Natural killer cell (primary cell): Measurements from ENCODE around the gene ADCK1. TPM values are rescaled to one million over a fixed set of nuclear protein-coding genes. Genes with fewer than 3 reads are reported as not detected.

ENCODE experiments used
- ATAC-seq, 3 donors: fragments of 150-1000 bp in 2 of 3; fragments of 200-7000 bp in 1 of 3; cut with Tn5 transposase; 1 replicate in 1 of 3; 2 replicates in 2 of 3; pipeline ENCODE4 v1.10.0; 2021; ENCODE audit warnings: mild to moderate bottlenecking in 2 of 3, moderate library complexity in 2 of 3
- DNase-seq, 2 donors: peaks; one replicate each; pipeline versions ENCODE4 v3.0.0 to v3.0.0-alpha.2; 2013 to 2021; ENCODE audit warnings: mixed read lengths in 1 of 2
- H3K27ac ChIP-seq: one replicate; pipeline ENCODE4 v1.5.1; 2013; ENCODE audit warnings: mild to moderate bottlenecking, low read length
- H3K27me3 ChIP-seq: one replicate; pipeline ENCODE4 v1.6.1; 2013; ENCODE audit warnings: low read length; ENCODE audit not compliant: control insufficient read depth, insufficient read depth
- H3K36me3 ChIP-seq: one replicate; pipeline ENCODE4 v1.6.1; 2013; ENCODE audit warnings: low read length; ENCODE audit not compliant: control insufficient read depth, insufficient read depth
- H3K4me1 ChIP-seq: one replicate; pipeline ENCODE4 v1.6.1; 2013; ENCODE audit warnings: low read length; ENCODE audit not compliant: control insufficient read depth, insufficient read depth
- H3K4me3 ChIP-seq: one replicate; pipeline ENCODE4 v1.5.1; 2013; ENCODE audit warnings: low read length
- H3K9me3 ChIP-seq: one replicate; pipeline ENCODE4 v1.6.1; 2013; ENCODE audit warnings: low read length; ENCODE audit not compliant: control insufficient read depth, insufficient read depth
- H3K27ac Mint-ChIP-seq, 2 donors: one replicate each; pipeline ENCODE4 v1.8.0; 2022; ENCODE audit warnings: mild to moderate bottlenecking in 2 of 2, mixed read lengths in 2 of 2, moderate library complexity in 1 of 2
- H3K27me3 Mint-ChIP-seq, 2 donors: one replicate each; pipeline ENCODE4 v1.8.0; 2022; ENCODE audit warnings: low read depth in 2 of 2, mixed read lengths in 2 of 2
- H3K36me3 Mint-ChIP-seq: one replicate; pipeline ENCODE4 v1.8.0; 2022; ENCODE audit warnings: mixed read lengths
- H3K4me1 Mint-ChIP-seq, 2 donors: one replicate each; pipeline ENCODE4 v1.8.0; 2022; ENCODE audit warnings: mixed read lengths in 2 of 2
- H3K4me3 Mint-ChIP-seq: one replicate; pipeline ENCODE4 v1.8.0; 2022; ENCODE audit warnings: mild to moderate bottlenecking, moderate library complexity, mixed read lengths
- H3K9me3 Mint-ChIP-seq, 2 donors: one replicate each; pipeline ENCODE4 v1.8.0; 2022; ENCODE audit warnings: mixed read lengths in 2 of 2
- WGBS: methylation state at CpG from one replicate; pipeline ENCODE4 v1.1.7; 2013; ENCODE audit warnings: missing lambda C conversion rate; ENCODE audit not compliant: insufficient coverage; 5-methylcytosine and 5-hydroxymethylcytosine counted together
- intact Hi-C: fragments of 100-400 bp; cut with micrococcal nuclease; formaldehyde crosslinking; loops from one replicate; pipeline ENCODE4 v1.14.2; 2022
- total RNA-seq, 4 donors: library from RNA; stranded (reverse); fragments of 120-200 nt in 1 of 4; gene quantifications; one replicate each; pipeline versions ENCODE4 v1.2.3 to v1.2.4, GENCODE V29; 2013 to 2022
- TF ChIP-seq, protein P1 (sequence below): fragments of 200-600 bp; IDR thresholded peaks from one replicate; pipeline ENCODE4 v1.8.0; 2022; ENCODE audit warnings: antibody characterized with exemption

Gene ADCK1
- total RNA-seq, 3 donors from 2014 or later (not counting 1 experiment from before 2014, with no cell fraction given): 8.0 to 9.2 (median 8.5) TPM

GRCh38 chr14:77872983-77873382, 73.1 kb downstream of the ADCK1 start:
- TF ChIP-seq, protein P1, sequence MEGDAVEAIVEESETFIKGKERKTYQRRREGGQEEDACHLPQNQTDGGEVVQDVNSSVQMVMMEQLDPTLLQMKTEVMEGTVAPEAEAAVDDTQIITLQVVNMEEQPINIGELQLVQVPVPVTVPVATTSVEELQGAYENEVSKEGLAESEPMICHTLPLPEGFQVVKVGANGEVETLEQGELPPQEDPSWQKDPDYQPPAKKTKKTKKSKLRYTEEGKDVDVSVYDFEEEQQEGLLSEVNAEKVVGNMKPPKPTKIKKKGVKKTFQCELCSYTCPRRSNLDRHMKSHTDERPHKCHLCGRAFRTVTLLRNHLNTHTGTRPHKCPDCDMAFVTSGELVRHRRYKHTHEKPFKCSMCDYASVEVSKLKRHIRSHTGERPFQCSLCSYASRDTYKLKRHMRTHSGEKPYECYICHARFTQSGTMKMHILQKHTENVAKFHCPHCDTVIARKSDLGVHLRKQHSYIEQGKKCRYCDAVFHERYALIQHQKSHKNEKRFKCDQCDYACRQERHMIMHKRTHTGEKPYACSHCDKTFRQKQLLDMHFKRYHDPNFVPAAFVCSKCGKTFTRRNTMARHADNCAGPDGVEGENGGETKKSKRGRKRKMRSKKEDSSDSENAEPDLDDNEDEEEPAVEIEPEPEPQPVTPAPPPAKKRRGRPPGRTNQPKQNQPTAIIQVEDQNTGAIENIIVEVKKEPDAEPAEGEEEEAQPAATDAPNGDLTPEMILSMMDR: no peak
- H3K27me3 ChIP-seq: no peaks in the 10 kb centered on the region
- Mint-ChIP-seq H3K4me3 (no peak overlapping the region), H3K4me1 (peaks cover 0 to 6% of the 10 kb centered on the region in 2 donors), H3K27me3 (no peaks in the 10 kb centered on the region), H3K27ac (no peak overlapping the region), H3K9me3 (peaks cover 0 to 2% of the 10 kb centered on the region in 2 donors), H3K36me3 (no peaks in the 10 kb centered on the region)
- no peaks in the 10 kb centered on the region for H3K4me1 ChIP-seq
- ATAC-seq: no peak
- no peak for DNase-seq
- 90% methylated on average over 4 of the region's 4 CpGs for WGBS
- H3K4me3 ChIP-seq: no peak overlapping the region
- no peaks in the 10 kb centered on the region for H3K9me3 ChIP-seq
- no peaks in the 10 kb centered on the region for H3K36me3 ChIP-seq
- no peak overlapping the region for H3K27ac ChIP-seq
- intact Hi-C loops: no loop called here

DNA sequence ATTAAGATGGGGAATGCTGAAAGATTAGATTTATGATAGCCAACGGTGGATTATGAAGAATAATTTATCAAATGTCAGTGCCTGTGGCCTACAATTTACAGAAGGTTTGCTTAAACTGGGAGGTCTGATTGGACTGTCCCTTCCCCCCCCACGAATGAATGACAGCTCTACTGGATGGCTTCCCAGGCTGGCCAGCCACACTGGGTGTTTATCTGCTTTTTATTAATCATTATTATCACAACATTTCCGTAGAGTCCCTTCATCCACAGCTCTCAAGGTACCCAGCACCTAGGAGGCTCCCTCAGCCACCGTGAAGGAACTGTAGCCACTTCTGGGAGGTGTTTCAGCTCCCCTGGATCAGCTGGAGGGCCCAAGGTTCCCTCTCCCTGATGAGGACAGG, 78.9 kb downstream of the ADCK1 start:
- H3K4me3 Mint-ChIP-seq: no peak overlapping the region
- no peak for DNase-seq
- Histone ChIP-seq H3K4me3 (no peak overlapping the region), H3K36me3 (no peaks in the 10 kb centered on the region), H3K4me1 (no peaks in the 10 kb centered on the region), H3K27ac (no peak overlapping the region), H3K27me3 (no peaks in the 10 kb centered on the region), H3K9me3 (no peaks in the 10 kb centered on the region)
- TF ChIP-seq, protein P1: no peak
- WGBS: 82% methylated on average over 4 of the region's 4 CpGs
- H3K4me1 Mint-ChIP-seq: peaks cover 0 to 7% of the 10 kb centered on the region in 2 donors
- H3K9me3 Mint-ChIP-seq: peaks cover 0 to 2% of the 10 kb centered on the region in 2 donors
- ATAC-seq: no peak
- H3K27me3 Mint-ChIP-seq: no peaks in the 10 kb centered on the region
- intact Hi-C loops: no loop called here
- H3K27ac Mint-ChIP-seq: no peak overlapping the region
- no peaks in the 10 kb centered on the region for H3K36me3 Mint-ChIP-seq

GRCh38 chr14:77880056-77880455, 80.1 kb downstream of the ADCK1 start:
- Histone ChIP-seq H3K27ac (no peak overlapping the region), H3K9me3 (no peaks in the 10 kb centered on the region), H3K4me1 (no peaks in the 10 kb centered on the region), H3K36me3 (no peaks in the 10 kb centered on the region), H3K27me3 (no peaks in the 10 kb centered on the region), H3K4me3 (no peak overlapping the region)
- 94% methylated on average over 5 of the region's 5 CpGs for WGBS
- H3K4me3 Mint-ChIP-seq: no peak overlapping the region
- no peak overlapping the region for H3K27ac Mint-ChIP-seq
- H3K4me1 Mint-ChIP-seq: peaks cover 0 to 7% of the 10 kb centered on the region in 2 donors
- no peaks in the 10 kb centered on the region for H3K36me3 Mint-ChIP-seq
- peaks cover 0 to 2% of the 10 kb centered on the region in 2 donors for H3K9me3 Mint-ChIP-seq
- DNase-seq (no peak), ATAC-seq (no peak)
- intact Hi-C loops: no loop called here
- TF ChIP-seq, protein P1: no peak
- H3K27me3 Mint-ChIP-seq: no peaks in the 10 kb centered on the region

GRCh38 chr14:77882098-77882497, 82.2 kb downstream of the ADCK1 start:
- Histone ChIP-seq H3K4me3 (no peak overlapping the region), H3K4me1 (no peaks in the 10 kb centered on the region), H3K36me3 (no peaks in the 10 kb centered on the region), H3K27me3 (no peaks in the 10 kb centered on the region), H3K27ac (no peak overlapping the region), H3K9me3 (no peaks in the 10 kb centered on the region)
- Mint-ChIP-seq H3K27me3 (no peaks in the 10 kb centered on the region), H3K27ac (no peak overlapping the region), H3K4me3 (no peak overlapping the region), H3K4me1 (peaks cover 0 to 7% of the 10 kb centered on the region in 2 donors), H3K36me3 (no peaks in the 10 kb centered on the region), H3K9me3 (no peaks in the 10 kb centered on the region)
- DNase-seq: no peak
- TF ChIP-seq, protein P1: no peak
- ATAC-seq: no peak
- intact Hi-C loops: no loop called here
- WGBS: 75% methylated on average over 5 of the region's 5 CpGs
